ENCODE results near the gene MPPED1. TPM values are rescaled to one million over a fixed set of nuclear protein-coding genes. Genes with fewer than 3 reads are reported as not detected.

The MPPED1 gene
- total RNA-seq, 1 experiment from 2014 or later: not detected

GRCh38 chr22:43514476-43515157 lies 102.8 kb downstream of the MPPED1 start:
- no peak for DNase-seq (ENCODE audit: low read depth)

- no peak for DNase-seq (ENCODE audit: low read depth)
Observed at GRCh38 chr22:43515411-43515810, 103.6 kb downstream of the MPPED1 start.

GRCh38 chr22:43515902-43516301 lies 104.1 kb downstream of the MPPED1 start:
- DNase-seq (ENCODE audit: low read depth): no peak

GRCh38 chr22:43516386-43516785 lies 104.6 kb downstream of the MPPED1 start:
- DNase-seq (ENCODE audit: low read depth): no peak

GRCh38 chr22:43516996-43517635 lies 105.3 kb downstream of the MPPED1 start:
- no peak for DNase-seq (ENCODE audit: low read depth)

GRCh38 chr22:43520632-43521039 lies 108.8 kb downstream of the MPPED1 start:
- no peak for DNase-seq (ENCODE audit: low read depth)

GRCh38 chr22:43521716-43522115 lies 109.9 kb downstream of the MPPED1 start:
- DNase-seq (ENCODE audit: low read depth): peak; percentile 10

GRCh38 chr22:43526117-43526655 lies 114.4 kb downstream of the MPPED1 start:
- no peak for DNase-seq (ENCODE audit: low read depth)

GRCh38 chr22:43526946-43527345 lies 115.1 kb downstream of the MPPED1 start:
- no peak for DNase-seq (ENCODE audit: low read depth)

- no peak for DNase-seq (ENCODE audit: low read depth)
Observed at GRCh38 chr22:43528601-43529360, 117.0 kb downstream of the MPPED1 start.

- DNase-seq (ENCODE audit: low read depth): no peak
Observed at GRCh38 chr22:43529461-43529860, 117.6 kb downstream of the MPPED1 start.

GRCh38 chr22:43529934-43530333 lies 118.1 kb downstream of the MPPED1 start:
- no peak for DNase-seq (ENCODE audit: low read depth)

GRCh38 chr22:43530349-43531201 lies 118.8 kb downstream of the MPPED1 start:
- no peak for DNase-seq (ENCODE audit: low read depth)

GRCh38 chr22:43531651-43532050 lies 119.8 kb downstream of the MPPED1 start:
- no peak for DNase-seq (ENCODE audit: low read depth)

- DNase-seq (ENCODE audit: low read depth): no peak
Observed at GRCh38 chr22:43532301-43533155, 120.7 kb downstream of the MPPED1 start.

GRCh38 chr22:43533156-43533530 lies 121.3 kb downstream of the MPPED1 start:
- no peak for DNase-seq (ENCODE audit: low read depth)

- no peak for DNase-seq (ENCODE audit: low read depth)
Observed at GRCh38 chr22:43533656-43534428, 122.0 kb downstream of the MPPED1 start.

GRCh38 chr22:43534916-43535315 lies 123.1 kb downstream of the MPPED1 start:
- no peak for DNase-seq (ENCODE audit: low read depth)

GRCh38 chr22:43535336-43535735 lies 123.5 kb downstream of the MPPED1 start:
- no peak for DNase-seq (ENCODE audit: low read depth)

All from HT1080 (cell line).